H1 (cell line): Measurements from ENCODE around the gene MBOAT1. TPM values are rescaled to one million over a fixed set of nuclear protein-coding genes. Genes with fewer than 3 reads are reported as not detected.

Experiments used
- CTCF ChIA-PET: fragments of 300-600 bp; sonication (Branson Sonifier 250); formaldehyde crosslinking; loops from one replicate; lab custom pipeline; 2021; ENCODE audit not compliant: partially characterized antibody; lab: Charles Lee
- POLR2A ChIA-PET: fragments of 300-600 bp; sonication (Branson Sonifier 250); formaldehyde crosslinking; loops from one replicate; lab custom pipeline; 2021; ENCODE audit warnings: inconsistent platforms; ENCODE audit not compliant: partially characterized antibody; lab: Charles Lee
- DNase-seq, 2 experiments: peaks; one replicate each; pipeline versions ENCODE4 v3.0.0 to v3.0.0-alpha.2; 2010 to 2022; ENCODE audit warnings: low spot score in 2 of 2, low read depth in 1 of 2, mixed read lengths in 1 of 2
- FAIRE-seq: peaks from 2 replicates; lab custom pipeline; 2011; peaks lifted over from hg19 to GRCh38; lab: Jason Lieb, UNC
- H2AFZ ChIP-seq: 2 replicates; pipeline ENCODE4 v1.8.1; 2012; ENCODE audit warnings: low read length, inconsistent platforms
- H2AK5ac ChIP-seq: 2 replicates; pipeline ENCODE4 v1.6.1; 2013; ENCODE audit warnings: low read depth, low read length
- H2BK120ac ChIP-seq: replicated peaks from 2 replicates; pipeline ENCODE3; 2013; ENCODE audit warnings: low read depth, low read length, inconsistent platforms
- H2BK12ac ChIP-seq: 2 replicates; pipeline ENCODE4 v1.6.1; 2013; ENCODE audit warnings: low read depth, low read length
- H2BK15ac ChIP-seq: 2 replicates; pipeline ENCODE4 v1.6.1; 2013; ENCODE audit warnings: low read length
- H2BK20ac ChIP-seq: 2 replicates; pipeline ENCODE4 v1.6.1; 2013; ENCODE audit warnings: low read length
- H2BK5ac ChIP-seq: 2 replicates; pipeline ENCODE4 v1.6.1; 2013; ENCODE audit warnings: low read depth, low read length
- H3K14ac ChIP-seq: 2 replicates; pipeline ENCODE4 v1.6.1; 2013; ENCODE audit warnings: inconsistent platforms; ENCODE audit not compliant: insufficient read length
- H3K18ac ChIP-seq: 2 replicates; pipeline ENCODE4 v1.6.1; 2013; ENCODE audit warnings: low read length; ENCODE audit errors: extremely low read depth
- H3K23ac ChIP-seq: 2 replicates; pipeline ENCODE4 v1.6.1; 2013; ENCODE audit warnings: inconsistent platforms; ENCODE audit not compliant: insufficient read length
- H3K23me2 ChIP-seq: 2 replicates; pipeline ENCODE4 v1.6.1; 2013; ENCODE audit warnings: low read depth, low read length
- H3K27ac ChIP-seq: 2 replicates; pipeline ENCODE4 v1.6.1; 2011; ENCODE audit warnings: low read depth, low read length, inconsistent platforms
- H3K27me3 ChIP-seq, 4 experiments: replicated peaks in 1 of 4; 1 replicate in 1 of 4; 2 replicates in 3 of 4; pipeline versions ENCODE4 v1.6.1 to v1.8.1; 2011 to 2013; ENCODE audit warnings: low read length in 3 of 4, mild to moderate bottlenecking in 3 of 4, inconsistent platforms in 2 of 4, mixed read lengths in 2 of 4, moderate library complexity in 1 of 4; ENCODE audit not compliant: control insufficient read depth in 3 of 4, insufficient read depth in 3 of 4; ENCODE audit errors: extremely low read depth in 1 of 4
- H3K36me3 ChIP-seq, 4 experiments: 2 replicates each; pipeline versions ENCODE4 v1.6.1 to v1.8.1; 2011 to 2013; ENCODE audit warnings: mild to moderate bottlenecking in 4 of 4, low read length in 3 of 4, moderate library complexity in 2 of 4, control low read depth in 1 of 4, inconsistent platforms in 1 of 4; ENCODE audit not compliant: insufficient read depth in 4 of 4, control insufficient read depth in 2 of 4
- H3K4ac ChIP-seq: replicated peaks from 2 replicates; pipeline ENCODE3; 2013; ENCODE audit warnings: low read length, low read depth, mixed read lengths, inconsistent platforms; ENCODE audit not compliant: insufficient read length
- H3K4me1 ChIP-seq, 4 experiments: replicated peaks in 1 of 4; 1 replicate in 1 of 4; 2 replicates in 3 of 4; pipeline versions ENCODE4 v1.6.1 to v1.8.1; 2011 to 2013; ENCODE audit warnings: low read length in 3 of 4, inconsistent platforms in 2 of 4, mixed read lengths in 1 of 4; ENCODE audit not compliant: insufficient read depth in 4 of 4, control insufficient read depth in 3 of 4
- H3K4me2 ChIP-seq, 2 experiments: 2 replicates each; pipeline versions ENCODE4 v1.6.1 to v1.8.1; 2011 to 2013; ENCODE audit warnings: low read depth in 2 of 2, low read length in 2 of 2, control low read depth in 1 of 2, inconsistent platforms in 1 of 2, mild to moderate bottlenecking in 1 of 2; ENCODE audit not compliant: insufficient read depth in 1 of 2
- H3K4me3 ChIP-seq, 4 experiments: fragments of 200-600, 300-600 bp in 1 of 4; sonication (generic), shearing (Covaris generic), sonication (Bioruptor Twin) in 1 of 4; 2 replicates each; pipeline versions ENCODE4 v1.5.1 to v1.8.1; 2011 to 2016; ENCODE audit warnings: low read length in 4 of 4, low read depth in 3 of 4, control low read depth in 2 of 4, inconsistent platforms in 2 of 4, mild to moderate bottlenecking in 2 of 4, mixed read lengths in 1 of 4, moderate library complexity in 1 of 4; ENCODE audit not compliant: insufficient read depth in 2 of 4; ENCODE audit errors: extremely low read depth in 1 of 4
- H3K56ac ChIP-seq: replicated peaks from 2 replicates; pipeline ENCODE3; 2013; ENCODE audit warnings: low read depth, mild to moderate bottlenecking, mixed read lengths, low read length, inconsistent platforms; ENCODE audit not compliant: insufficient read length
- H3K79me1 ChIP-seq: 2 replicates; pipeline ENCODE4 v1.6.1; 2013; ENCODE audit warnings: low read depth, low read length, control low read depth
- H3K79me2 ChIP-seq, 2 experiments: 2 replicates each; pipeline versions ENCODE4 v1.6.1 to v1.8.1; 2012 to 2013; ENCODE audit warnings: low read length in 2 of 2, mild to moderate bottlenecking in 2 of 2, inconsistent platforms in 1 of 2; ENCODE audit not compliant: insufficient read depth in 2 of 2, control insufficient read depth in 1 of 2
- H3K9ac ChIP-seq, 4 experiments: replicated peaks in 1 of 4; 1 replicate in 1 of 4; 2 replicates in 3 of 4; pipeline versions ENCODE4 v1.6.1 to v1.8.1; 2011 to 2013; ENCODE audit warnings: low read depth in 3 of 4, low read length in 3 of 4, control low read depth in 2 of 4, mild to moderate bottlenecking in 2 of 4, moderate library complexity in 2 of 4, inconsistent platforms in 1 of 4; ENCODE audit errors: extremely low read depth in 1 of 4
- H3K9me3 ChIP-seq, 2 experiments: 2 replicates each; pipeline versions ENCODE4 v1.6.1 to v1.8.1; 2012 to 2013; ENCODE audit warnings: mild to moderate bottlenecking in 2 of 2, moderate library complexity in 2 of 2, control low read depth in 1 of 2, inconsistent platforms in 1 of 2, low read depth in 1 of 2, low read length in 1 of 2, mixed read lengths in 1 of 2; ENCODE audit not compliant: insufficient read depth in 2 of 2
- H4K20me1 ChIP-seq, 2 experiments: replicated peaks in 1 of 2; 2 replicates each; pipeline versions ENCODE3 to v1.8.1; 2011 to 2013; ENCODE audit warnings: inconsistent platforms in 2 of 2, low read length in 2 of 2, mild to moderate bottlenecking in 1 of 2; ENCODE audit not compliant: insufficient read depth in 2 of 2, control insufficient read depth in 1 of 2
- H4K5ac ChIP-seq: 2 replicates; pipeline ENCODE4 v1.6.1; 2013; ENCODE audit warnings: low read length, low read depth, mixed read lengths, inconsistent platforms; ENCODE audit not compliant: insufficient read length
- H4K8ac ChIP-seq: 2 replicates; pipeline ENCODE4 v1.8.0; 2013; ENCODE audit warnings: mild to moderate bottlenecking, moderate library complexity, low read length, inconsistent platforms; ENCODE audit not compliant: insufficient read depth; ENCODE audit errors: extremely low read depth
- H4K91ac ChIP-seq: replicated peaks from 2 replicates; pipeline ENCODE3; 2013; ENCODE audit warnings: low read length, mixed read lengths, inconsistent platforms; ENCODE audit not compliant: insufficient read length
- CHD2 ChIP-seq: IDR thresholded peaks from 2 replicates; pipeline ENCODE4 v1.6.1; 2012; ENCODE audit warnings: low read length, improper control_type of control experiment
- CTBP2 ChIP-seq: IDR thresholded peaks from 2 replicates; pipeline ENCODE4 v1.7.0; 2011; ENCODE audit warnings: borderline replicate concordance, mild to moderate bottlenecking, moderate library complexity, mixed read lengths, low read length; ENCODE audit not compliant: insufficient read depth, insufficient read length
- EP300 ChIP-seq, 2 experiments: IDR thresholded peaks; 1 replicate in 1 of 2; 2 replicates in 1 of 2; pipeline ENCODE4 v1.6.1; 2011 to 2012; ENCODE audit warnings: low read depth in 2 of 2, low read length in 2 of 2, mild to moderate bottlenecking in 2 of 2, borderline replicate concordance in 1 of 2, inconsistent platforms in 1 of 2, moderate library complexity in 1 of 2
- JUND ChIP-seq: IDR thresholded peaks from 2 replicates; pipeline ENCODE4 v1.6.1; 2011; ENCODE audit warnings: mild to moderate bottlenecking, improper control_type of control experiment, low read length
- KDM1A ChIP-seq: fragments of 200-600, 300-600 bp; sonication (generic); IDR thresholded peaks from 2 replicates; pipeline ENCODE4 v1.7.1; 2016; ENCODE audit warnings: mild to moderate bottlenecking, low read length, borderline replicate concordance
- POLR2A ChIP-seq, 2 experiments: IDR thresholded peaks; 1 replicate in 1 of 2; 2 replicates in 1 of 2; pipeline ENCODE4 v1.6.1; 2011; ENCODE audit warnings: low read depth in 2 of 2, low read length in 2 of 2, mild to moderate bottlenecking in 2 of 2; ENCODE audit errors: control extremely low read depth in 1 of 2
- POLR2AphosphoS5 ChIP-seq: IDR thresholded peaks from 2 replicates; pipeline ENCODE4 v1.6.1; 2011; ENCODE audit warnings: low read depth, low read length
- RFX5 ChIP-seq: IDR thresholded peaks from 2 replicates; pipeline ENCODE4 v1.6.1; 2011; ENCODE audit warnings: low read depth, low read length, improper control_type of control experiment, borderline replicate concordance
- SP1 ChIP-seq: IDR thresholded peaks from 2 replicates; pipeline ENCODE4 v1.6.1; 2011; ENCODE audit warnings: low read depth, low read length
- SP4 ChIP-seq: IDR thresholded peaks from 2 replicates; pipeline ENCODE4 v1.6.1; 2012; ENCODE audit warnings: low read length, inconsistent platforms
- USF2 ChIP-seq: IDR thresholded peaks from 2 replicates; pipeline ENCODE4 v1.6.1; 2011; ENCODE audit warnings: low read length, improper control_type of control experiment
- WGBS, 2 experiments: shearing (Covaris generic) in 1 of 2; methylation state at CpG; one replicate each; pipeline versions ENCODE4 v1.1.6 to v1.1.7; 2013 to 2015; ENCODE audit warnings: low lambda C conversion rate in 2 of 2, mixed read lengths in 2 of 2, inconsistent platforms in 1 of 2, low coverage in 1 of 2, missing lambda C conversion rate in 1 of 2; ENCODE audit not compliant: insufficient replicate concordance in 2 of 2, insufficient coverage in 1 of 2, insufficient read length in 1 of 2; ENCODE audit errors: extremely low coverage in 1 of 2, missing lambda C conversion rate in 1 of 2; 5-methylcytosine and 5-hydroxymethylcytosine counted together
- polyA plus RNA-seq, 7 experiments: library from polyadenylated mRNA; depleted of rRNA in 3 of 7; stranded (reverse) in 5 of 7; unstranded in 2 of 7; fragments of >200 nt in 5 of 7; fragments of 200-250 nt in 2 of 7; gene quantifications; 1 replicate in 5 of 7; 2 replicates in 1 of 7; 4 replicates in 1 of 7; pipeline versions ENCODE4 v1.2.1 to v1.2.3, GENCODE V29; 2011 to 2013; ENCODE audit warnings: missing spikeins in 2 of 7, mixed read lengths in 2 of 7
- total RNA-seq: library from RNA; stranded (reverse); fragmentation: NEBNext Ultra II Directional; extraction: Animal tissue kit (Norgen Biotek cat#: 25700); gene quantifications from 2 replicates; pipeline ENCODE4 v1.2.1, GENCODE V29; 2021

The MBOAT1 gene
- total and polyA plus RNA-seq, 2 of the 8 experiments (the other 6 are each of a cell fraction or from before 2014, with no cell fraction given): 4.9 to 19.5 TPM

- Histone ChIP-seq H2BK15ac (no peak overlapping the region), H4K5ac (no peak overlapping the region), H3K4me2 (no peak overlapping the region), H3K79me1 (no peaks in the 10 kb centered on the region; the same call in 1 of the 2 replicates), H2AFZ (no peak overlapping the region), H4K91ac (no peak overlapping the region), H3K4me1 (peaks cover 0 to 4% (median 0%) of the 10 kb centered on the region in 4 experiments; a peak in 3 of 7 replicates), H2BK20ac (no peak overlapping the region), H3K36me3 (no peaks in the 10 kb centered on the region), H3K9me3 (no peaks in the 10 kb centered on the region), H3K4me3 (no peak overlapping the region), H3K23ac (no peak overlapping the region), H2AK5ac (no peak overlapping the region), H3K27ac (no peak overlapping the region), H2BK5ac (no peak overlapping the region), H3K27me3 (no peaks in the 10 kb centered on the region), H3K18ac (no peak overlapping the region), H2BK12ac (no peak overlapping the region), H3K9ac (no peak overlapping the region), H3K4ac (no peak overlapping the region), H4K8ac (no peak overlapping the region), H3K79me2 (no peaks in the 10 kb centered on the region), H3K14ac (no peak overlapping the region), H3K56ac (no peak overlapping the region), H4K20me1 (no peaks in the 10 kb centered on the region), H2BK120ac (no peak overlapping the region), H3K23me2 (no peaks in the 10 kb centered on the region; the same call in 1 of the 2 replicates)
- FAIRE-seq: no peak
- POLR2A ChIA-PET: no interaction called here
- TF ChIP-seq USF2 (no peak), KDM1A (no peak), EP300 (IDR thresholded peaks at IDR 0.05; ENCODE audit: borderline replicate concordance in 1 of 2, low read depth in 2 of 2, low read length in 2 of 2) (no peak), SP1 (no peak), POLR2A (IDR thresholded peaks at IDR 0.05; ENCODE audit: control extremely low read depth in 1 of 2, low read depth in 2 of 2, low read length in 2 of 2) (no peak), CTBP2 (no peak), JUND (no peak), CHD2 (no peak), POLR2AphosphoS5 (no peak), RFX5 (no peak), SP4 (no peak)
- DNase-seq: no peak
- CTCF ChIA-PET: no interaction called here
- WGBS, 2 experiments: 93% methylated on average over 5 of the region's 5 CpGs; no CpG with 5 or more reads in 1 of the 2 experiments
Observed at GRCh38 chr6:20186981-20187380, 25.3 kb downstream of the MBOAT1 start.
